COLO668 (cell line): ENCODE data around the gene SYT8.
"Not testable (repeated sequence)": the region's sequence is repeated elsewhere in the genome, so short reads cannot be mapped to it uniquely, and the experiment has no call there.

Source experiments
- DNase-seq: peaks from one replicate; lab custom pipeline; 2025; ENCODE audit not compliant: unreplicated experiment; lab: John Stamatoyannopoulos, UW

The SYT8 gene

DNA sequence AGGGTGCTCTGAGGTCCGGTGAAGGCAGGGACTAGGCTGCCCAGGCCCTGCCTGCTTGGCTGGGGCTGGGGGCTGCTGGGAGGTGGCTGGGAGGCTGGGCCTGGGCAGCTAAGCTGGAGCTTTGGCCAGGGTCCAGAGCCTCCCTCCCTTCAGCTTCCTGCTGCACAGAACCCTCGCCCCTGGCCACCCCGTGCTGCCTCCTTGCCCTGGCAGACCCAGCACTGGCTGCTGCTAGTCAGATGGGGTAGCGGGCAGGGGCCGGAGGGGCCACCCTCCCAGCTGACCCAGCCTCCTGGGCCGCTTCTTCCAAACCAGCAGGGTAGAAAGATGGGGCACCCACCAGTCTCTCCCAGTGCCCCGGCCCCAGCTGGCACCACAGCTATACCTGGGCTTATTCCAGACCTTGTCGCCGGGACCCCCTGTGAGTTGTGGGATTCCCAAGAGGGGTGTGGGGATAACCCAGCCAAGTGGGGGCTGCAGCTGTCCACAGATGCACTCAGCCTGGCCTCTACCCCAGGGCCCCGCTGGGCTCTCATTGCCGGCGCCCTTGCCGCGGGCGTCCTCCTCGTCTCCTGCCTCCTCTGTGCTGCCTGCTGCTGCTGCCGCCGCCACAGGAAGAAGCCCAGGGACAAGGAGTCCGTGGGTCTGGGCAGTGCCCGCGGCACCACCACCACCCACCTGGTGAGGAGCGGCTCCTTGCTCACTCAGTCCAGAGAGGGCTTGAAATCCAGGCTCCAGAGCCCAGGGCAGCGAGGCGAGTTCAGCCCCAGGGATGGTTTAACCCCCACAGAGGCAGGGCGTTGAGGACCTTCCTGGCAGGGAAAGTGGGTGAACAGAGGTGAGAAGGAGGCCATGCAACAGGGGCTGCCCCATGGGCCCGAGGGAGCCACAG lies at the start of gene SYT8:
Gene SYT8 (plus strand): TSS at position 212 of the 892 bp plus-strand sequence. CDS start 116 bp downstream, at position 328.
- no peak for DNase-seq

- DNase-seq = no peak
Measured at GRCh38 chr11:1785749-1786413, 48.9 kb upstream of the SYT8 start.

GRCh38 chr11:1786466-1786865 lies 48.3 kb upstream of the SYT8 start:
- DNase-seq = no peak

- DNase-seq = no peak
Measured at GRCh38 chr11:1791912-1792311, 42.9 kb upstream of the SYT8 start.

- no peak for DNase-seq
Measured at GRCh38 chr11:1792461-1792860, 42.3 kb upstream of the SYT8 start.

GRCh38 chr11:1793081-1793480 lies 41.7 kb upstream of the SYT8 start:
- no peak for DNase-seq

DNA sequence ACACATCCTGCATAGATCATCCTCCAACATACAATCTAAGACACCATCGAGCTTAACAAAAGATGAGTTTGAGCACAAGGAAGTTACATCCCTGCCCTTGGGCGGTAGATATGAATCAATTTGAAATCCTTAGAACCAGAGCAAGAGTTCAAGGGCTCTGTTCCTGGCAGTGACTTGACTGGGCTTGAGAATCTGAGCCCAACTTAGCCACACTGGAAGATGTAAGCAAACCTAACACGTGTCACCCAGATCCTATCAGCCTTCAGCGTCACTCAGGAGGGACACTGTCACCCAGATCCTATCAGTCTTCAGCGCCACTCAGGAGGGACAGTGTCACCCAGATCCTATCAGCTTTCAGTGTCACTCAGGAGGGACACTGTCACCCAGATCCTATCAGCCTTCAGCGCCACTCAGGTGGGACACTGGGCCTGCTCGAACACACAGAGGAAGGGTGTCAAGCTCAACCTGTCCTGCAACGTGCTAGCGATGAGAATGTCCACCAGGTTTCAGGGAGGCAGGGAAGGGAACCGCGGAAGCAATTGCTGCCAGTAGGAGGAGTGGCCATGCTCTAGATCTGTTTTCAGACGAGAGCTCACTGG lies 38.3 kb upstream of the SYT8 start:
- no peak for DNase-seq

GRCh38 chr11:1797391-1798125 lies 37.2 kb upstream of the SYT8 start:
- no peak for DNase-seq

DNA sequence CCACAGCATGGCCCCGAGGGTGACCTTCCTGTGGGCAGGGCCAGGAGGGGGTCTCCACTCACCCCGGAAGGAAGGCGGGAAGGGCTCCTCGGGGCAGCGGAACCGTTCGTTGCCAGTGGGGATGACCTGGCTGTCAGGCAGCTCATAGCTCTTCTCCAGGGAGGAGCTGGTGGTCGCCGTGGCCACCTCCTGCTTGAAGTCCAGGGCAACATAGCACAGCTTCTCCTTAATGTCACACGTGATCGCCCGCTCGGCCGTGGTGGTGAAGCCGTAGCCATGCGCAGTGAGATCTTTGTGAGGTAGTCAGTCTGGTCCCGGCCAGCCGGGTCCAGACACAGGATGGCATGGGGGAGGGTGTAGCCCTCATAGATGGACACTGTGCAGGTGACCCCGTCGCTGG lies 31.5 kb upstream of the SYT8 start:
- no peak for DNase-seq

DNA sequence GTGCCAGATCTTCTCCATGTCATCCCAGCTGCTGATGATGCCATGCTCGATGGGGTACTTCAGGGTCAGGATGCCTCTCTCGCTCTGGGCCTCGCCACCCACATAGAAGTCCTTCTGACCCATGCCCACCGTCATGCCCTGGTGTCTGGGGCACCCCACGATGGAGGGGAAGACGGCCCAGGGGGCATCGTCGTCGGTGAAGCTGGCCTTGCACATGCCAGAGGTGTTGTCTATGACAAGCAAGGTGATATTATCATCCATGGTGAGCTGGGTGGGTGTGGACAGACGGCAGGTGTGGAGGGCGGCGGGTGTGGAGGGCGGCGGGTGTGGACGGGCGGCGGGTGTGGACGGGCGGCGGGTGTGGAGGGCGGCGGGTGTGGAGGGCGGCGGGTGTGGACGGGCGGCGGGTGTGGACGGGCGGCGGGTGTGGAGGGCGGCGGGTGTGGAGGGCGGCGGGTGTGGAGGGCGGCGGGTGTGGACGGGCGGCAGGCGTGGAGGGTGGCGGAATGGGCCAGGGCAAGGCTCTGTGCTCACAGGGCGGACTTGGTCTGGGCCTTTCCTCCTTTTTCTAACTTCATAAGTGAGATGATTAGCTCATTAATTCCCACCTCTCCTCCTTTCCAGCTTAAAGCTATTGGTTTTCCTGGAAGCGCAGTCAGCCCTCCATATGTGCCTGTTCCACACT lies 30.8 kb upstream of the SYT8 start:
- DNase-seq = not testable (repeated sequence)

DNA sequence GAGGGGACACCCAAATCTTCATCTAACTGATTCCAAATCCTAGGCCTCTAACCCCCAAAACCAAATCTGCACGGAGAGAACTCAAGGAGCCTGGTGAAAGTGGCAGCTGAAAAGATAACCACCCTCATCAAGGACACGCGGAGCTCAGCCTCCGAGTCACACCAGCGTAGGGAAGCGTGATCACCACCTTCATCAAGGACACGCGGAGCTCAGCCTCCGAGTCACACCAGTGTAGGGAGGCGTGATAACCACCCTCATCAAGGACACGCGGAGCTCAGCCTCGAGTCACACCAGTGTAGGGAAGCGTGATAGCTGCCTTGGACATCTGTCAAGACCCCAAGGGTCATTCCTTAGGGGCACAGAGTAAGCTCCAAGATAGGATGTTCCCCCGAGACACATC lies 29.3 kb upstream of the SYT8 start:
- no peak for DNase-seq

GRCh38 chr11:1807264-1807995 lies 27.4 kb upstream of the SYT8 start:
- DNase-seq = no peak

- DNase-seq = no peak
Measured at GRCh38 chr11:1810761-1811160, 24.0 kb upstream of the SYT8 start.

DNA sequence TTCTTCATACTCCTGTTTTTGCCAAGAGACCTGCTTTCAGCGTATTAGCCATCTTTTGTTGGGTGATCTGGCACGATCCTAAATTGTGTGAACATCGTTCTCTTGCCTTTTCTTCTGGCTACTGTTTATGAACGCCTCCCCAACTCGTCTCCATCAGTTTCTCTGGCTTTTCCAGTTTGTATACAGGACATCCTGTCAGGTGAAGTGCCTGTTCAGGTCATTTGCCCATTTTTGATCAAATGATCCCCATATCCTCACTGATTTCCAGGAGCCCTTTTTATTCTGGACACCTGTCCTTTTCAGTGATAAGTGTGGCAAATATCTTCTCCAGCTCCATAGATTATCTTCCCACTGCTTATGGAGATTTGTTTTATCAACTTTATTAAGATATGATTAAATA lies 22.5 kb upstream of the SYT8 start:
- DNase-seq = no peak

DNA sequence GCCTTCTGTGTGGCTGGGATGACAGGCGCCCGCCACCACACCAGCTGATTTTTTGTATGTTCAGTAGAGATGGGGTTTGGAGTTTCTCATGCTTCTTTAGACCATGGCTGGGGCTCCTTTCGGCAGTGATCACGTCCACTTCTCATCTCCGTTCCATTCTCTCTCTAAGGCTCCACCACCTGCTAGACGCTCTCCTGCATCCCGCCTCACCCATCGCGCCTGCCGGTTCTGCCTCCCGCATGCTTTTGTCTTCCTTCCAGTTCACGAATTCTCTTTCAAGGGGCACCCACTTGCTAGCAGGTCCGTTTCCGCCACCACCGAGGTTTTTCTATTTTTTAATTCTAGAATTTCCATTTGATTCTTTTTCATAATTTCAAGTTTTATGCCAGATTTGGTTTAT lies 22.0 kb upstream of the SYT8 start:
- no peak for DNase-seq

GRCh38 chr11:1813356-1813755 lies 21.4 kb upstream of the SYT8 start:
- not testable (repeated sequence) for DNase-seq

DNA sequence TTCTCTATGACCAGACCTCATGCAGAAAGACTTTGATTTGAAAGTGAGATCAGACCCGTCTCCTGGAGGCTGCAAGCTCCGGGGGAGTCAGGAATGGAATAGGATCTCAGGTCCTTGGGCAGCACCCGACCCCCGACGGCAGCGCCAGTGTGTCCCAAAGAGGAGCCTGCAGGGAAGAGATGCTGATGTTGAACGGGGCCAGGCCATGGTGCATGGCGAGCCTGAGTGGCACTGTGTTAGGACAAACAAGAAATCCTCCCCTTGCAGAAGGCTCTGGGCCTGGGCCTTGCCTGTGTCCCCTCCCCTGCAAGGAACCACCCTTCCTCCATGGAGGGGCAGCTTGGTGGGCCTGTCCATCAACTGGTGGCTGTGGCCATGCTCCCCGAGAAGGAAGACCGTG lies 20.1 kb upstream of the SYT8 start:
- DNase-seq = no peak

GRCh38 chr11:1815311-1815710 lies 19.5 kb upstream of the SYT8 start:
- no peak for DNase-seq

DNA sequence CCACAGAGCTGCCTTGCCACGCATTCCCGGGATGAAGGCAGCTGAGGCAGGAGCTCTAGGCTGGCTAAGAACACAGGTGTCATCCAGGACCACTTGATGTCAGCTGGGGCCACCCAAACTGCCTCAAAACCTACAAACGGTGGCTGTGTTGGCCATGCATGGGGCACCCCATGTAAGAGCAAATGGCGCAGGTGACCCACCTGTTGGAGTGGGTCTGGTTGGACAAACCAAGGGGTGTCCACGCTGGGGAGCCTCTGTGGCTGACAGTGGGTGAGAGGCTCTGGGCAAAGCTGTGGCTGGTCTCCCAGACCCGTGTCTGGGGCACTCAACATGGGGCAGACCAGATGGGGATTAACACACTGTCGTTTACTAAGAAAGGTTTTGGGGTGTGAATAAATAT lies 19.0 kb upstream of the SYT8 start:
- no peak for DNase-seq

DNA sequence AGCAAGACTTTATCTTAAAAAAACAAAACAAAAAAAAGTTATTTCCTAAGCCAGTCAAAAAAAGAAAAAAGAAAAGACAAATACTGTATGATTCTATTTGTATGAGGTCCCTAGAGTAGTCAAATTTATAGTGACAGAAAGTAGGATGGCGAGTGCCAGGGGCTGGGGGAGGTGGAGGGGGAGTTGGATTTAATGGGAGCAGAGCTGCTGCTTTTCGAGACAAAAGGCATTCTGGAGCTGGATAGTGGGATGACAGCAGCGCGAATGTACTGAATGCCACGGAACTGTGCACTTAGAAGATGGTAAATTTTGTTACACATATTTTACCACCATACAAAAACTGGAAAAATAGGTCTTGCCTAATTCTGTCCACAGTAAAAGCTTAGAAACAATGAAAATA lies 17.8 kb upstream of the SYT8 start:
- no peak for DNase-seq
